HTR-8/SVneo (cell line): Measurements from ENCODE around the gene PIAS1.
A peak's percentile ranks its signal among the peaks of the same experiment; 100 is the strongest.
"Not testable (repeated sequence)": the region's sequence is repeated elsewhere in the genome, so short reads cannot be mapped to it uniquely, and the experiment has no call there.

Experiments used
- DNase-seq: peaks from one replicate; pipeline ENCODE4 v3.0.0; 2011; ENCODE audit warnings: low spot score, mixed read lengths; ENCODE audit not compliant: insufficient read length
- FAIRE-seq: peaks from 2 replicates; lab custom pipeline; 2011; peaks lifted over from hg19 to GRCh38; lab: Jason Lieb, UNC

The PIAS1 gene

DNA sequence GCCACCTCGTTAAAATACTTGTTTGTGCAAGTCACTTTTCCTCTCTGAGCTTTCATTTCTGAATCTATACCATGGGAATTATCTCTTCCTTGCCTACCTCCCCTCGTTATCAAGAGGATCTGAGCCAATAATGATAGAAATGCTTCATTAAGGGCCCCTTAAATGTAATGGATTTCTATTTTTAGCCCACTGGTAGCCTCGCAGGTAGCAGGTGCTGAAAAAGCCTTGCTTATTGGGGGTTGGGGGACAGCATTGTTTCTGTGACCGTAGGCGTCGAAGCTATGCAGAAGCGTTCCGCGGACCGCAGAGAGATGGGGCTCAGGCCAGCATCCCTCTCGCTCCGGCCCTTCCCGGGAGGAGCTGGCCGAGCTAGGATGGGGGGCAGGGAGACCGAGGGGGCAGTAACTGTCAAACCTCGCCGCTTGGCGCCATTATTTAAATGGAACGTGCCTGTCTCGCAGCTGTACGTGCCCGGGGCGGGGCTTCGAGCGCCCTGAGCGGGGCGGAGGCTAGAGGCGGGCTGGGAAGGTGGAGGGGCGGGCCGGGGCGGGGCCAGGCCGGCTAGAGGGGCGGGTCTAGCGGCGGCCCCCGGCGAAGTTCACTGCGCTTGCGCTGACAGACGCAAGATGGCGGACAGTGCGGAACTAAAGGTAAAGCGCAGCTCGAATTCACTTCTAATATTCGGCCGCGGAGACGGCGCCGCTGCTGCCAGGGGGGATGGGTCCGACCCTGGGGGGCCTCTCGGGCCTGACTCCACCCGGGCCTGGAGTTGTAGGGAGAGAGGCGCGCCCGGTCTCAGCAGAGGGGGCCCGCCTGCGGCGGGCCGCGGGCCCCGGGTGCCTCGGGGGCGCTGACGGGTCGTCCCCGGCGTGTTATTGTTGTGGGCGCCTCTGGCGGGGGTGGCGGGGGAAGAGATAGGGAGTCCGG, at the start of gene PIAS1:
Gene PIAS1, plus strand, starts transcription at position 615 of the 927 bp plus-strand sequence. Its CDS starts 12 bp downstream, at position 627.
- FAIRE-seq (peak; percentile 98), DNase-seq (peak; percentile 93)

DNA sequence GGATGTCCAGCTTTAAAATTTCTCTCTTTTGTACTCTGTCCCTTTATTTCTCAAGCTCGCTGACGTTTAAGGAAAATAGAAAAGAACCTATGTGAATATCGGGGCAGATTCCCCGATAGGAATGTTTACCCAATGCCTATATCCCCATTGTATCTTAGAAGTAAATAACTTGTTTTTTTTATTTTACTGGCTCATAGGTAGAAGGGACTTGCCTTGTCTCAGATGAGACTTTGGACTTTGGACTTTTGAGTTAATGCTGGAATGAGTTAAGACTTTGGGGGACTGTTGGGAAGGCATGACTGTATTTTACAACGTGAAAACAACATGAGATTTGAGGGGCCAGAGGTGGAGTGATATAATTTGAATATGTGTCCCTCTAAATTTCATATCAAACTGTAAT, 46.5 kb upstream of the PIAS1 start:
- not testable (repeated sequence) for DNase-seq, FAIRE-seq

DNA sequence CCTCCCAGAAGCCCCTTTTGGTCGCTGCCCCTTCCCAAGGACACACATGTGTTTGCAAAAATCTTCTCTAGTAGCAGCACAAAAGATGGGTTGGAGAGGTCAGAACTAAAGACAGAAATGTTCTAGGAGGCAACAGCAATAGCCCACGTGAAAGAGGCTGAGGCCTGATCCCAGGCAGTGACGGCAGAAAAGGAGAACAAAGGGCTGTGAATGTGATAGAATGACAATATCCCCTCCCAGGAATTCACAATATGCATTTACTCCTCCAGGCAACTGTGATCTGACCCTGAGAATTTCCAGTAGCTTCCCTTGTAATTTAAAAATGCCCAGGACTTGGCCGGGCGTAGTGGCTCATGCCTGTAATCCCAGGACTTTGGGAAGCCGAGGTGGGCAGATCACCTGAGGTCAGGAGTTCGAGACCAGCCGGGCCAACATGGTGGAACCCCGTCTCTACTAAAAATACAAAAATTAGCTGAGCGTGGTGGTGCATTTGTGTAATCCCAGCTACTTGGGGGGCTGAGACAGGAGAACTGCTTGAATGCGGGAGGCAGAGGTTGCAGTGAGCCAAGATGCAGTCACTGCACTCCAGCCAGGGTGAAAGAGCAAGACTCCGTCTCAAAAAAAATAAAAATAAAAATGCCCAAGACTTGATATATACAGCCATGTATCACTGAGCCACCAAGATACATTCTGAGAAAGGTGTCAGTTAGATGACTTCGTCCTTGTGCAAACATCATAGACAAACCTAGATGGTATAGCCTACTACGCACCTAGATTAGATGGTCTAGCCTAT, 43.6 kb upstream of the PIAS1 start:
- DNase-seq, result no peak
- peak; percentile 36 for FAIRE-seq

DNA sequence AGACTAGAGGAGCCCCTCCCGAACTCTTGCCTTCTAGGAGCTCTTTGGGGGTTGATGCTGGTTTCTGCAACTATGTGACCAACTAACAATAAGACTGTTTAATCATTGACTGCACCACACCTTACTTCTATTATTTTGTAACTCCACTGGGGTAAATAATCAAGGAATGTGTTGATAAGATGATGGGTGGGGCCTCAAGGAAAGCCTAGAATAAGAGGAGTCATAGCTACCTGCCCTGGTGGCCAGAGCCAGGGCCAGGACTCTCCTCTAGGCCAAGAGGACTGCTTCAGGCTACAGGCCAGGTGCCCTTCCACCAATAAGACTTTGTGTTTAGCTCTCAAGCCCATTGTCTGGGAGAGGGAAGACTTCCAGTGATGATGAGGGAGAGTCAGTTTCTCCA, 41.2 kb upstream of the PIAS1 start:
- no peak for DNase-seq
- no peak for FAIRE-seq

DNA sequence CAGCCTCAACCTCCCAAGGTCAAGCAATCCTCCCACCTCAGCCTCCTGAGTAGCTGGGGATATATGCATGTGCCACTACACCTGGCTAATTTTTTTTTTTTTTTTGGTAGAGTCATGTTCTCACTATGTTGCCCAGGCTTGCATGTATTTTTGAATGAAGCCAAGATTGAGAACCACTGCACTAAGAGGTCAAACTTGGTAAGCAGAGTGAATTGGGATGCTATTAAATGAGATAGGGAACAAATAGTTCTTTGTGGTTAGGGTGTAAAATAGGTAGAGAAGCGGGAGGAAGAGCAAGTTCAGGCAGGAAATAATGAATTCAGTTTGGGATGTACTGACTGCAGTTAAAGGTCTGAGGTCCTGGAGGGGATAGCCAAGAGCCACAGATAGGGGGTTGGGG, 39.9 kb upstream of the PIAS1 start:
- FAIRE-seq, result peak; percentile 4

DNA sequence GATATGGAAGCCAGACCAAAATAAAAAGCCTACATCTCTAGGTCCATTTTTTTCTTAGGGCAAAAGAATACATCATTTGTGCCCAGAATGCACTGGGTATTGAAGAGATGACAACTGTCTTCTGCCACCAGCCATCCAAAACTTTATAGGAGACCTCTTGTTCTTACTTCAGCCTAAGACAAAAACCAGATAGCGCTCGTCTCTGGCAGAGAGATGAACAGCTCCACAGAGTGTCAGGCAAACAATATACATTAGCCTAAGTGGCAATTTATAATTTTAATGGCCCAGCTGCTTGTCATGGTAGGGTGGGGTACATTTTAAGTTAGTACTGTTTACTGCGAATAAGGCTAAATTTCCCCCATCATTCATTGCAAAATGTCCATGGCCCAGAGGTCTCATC, 38.9 kb upstream of the PIAS1 start:
- no peak for FAIRE-seq

More for the DNA sequence above, 39.9 kb upstream of the PIAS1 start:
- no peak for DNase-seq

DNA sequence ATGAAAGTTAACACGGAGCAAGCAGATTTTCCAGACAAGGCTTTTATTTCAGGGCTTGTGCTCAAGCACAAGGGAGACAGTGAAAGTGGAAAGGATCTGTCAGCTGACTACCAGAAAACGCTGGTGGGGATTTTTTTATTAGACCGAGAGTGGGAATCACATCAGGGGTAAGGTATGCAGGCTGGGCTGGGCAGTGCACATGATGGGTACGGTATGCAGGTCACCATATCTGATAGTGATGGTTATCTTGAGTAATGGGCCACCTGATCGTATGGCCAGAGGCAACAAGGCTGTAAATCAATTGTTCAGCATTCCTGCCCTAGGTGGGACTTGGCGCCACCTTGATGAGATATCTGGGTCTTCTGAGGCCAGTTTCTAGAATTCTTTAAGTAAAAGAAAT, 36.9 kb upstream of the PIAS1 start:
- no peak for DNase-seq
- peak; percentile 78 for FAIRE-seq

More for the DNA sequence above, 38.9 kb upstream of the PIAS1 start:
- DNase-seq, result no peak

DNA sequence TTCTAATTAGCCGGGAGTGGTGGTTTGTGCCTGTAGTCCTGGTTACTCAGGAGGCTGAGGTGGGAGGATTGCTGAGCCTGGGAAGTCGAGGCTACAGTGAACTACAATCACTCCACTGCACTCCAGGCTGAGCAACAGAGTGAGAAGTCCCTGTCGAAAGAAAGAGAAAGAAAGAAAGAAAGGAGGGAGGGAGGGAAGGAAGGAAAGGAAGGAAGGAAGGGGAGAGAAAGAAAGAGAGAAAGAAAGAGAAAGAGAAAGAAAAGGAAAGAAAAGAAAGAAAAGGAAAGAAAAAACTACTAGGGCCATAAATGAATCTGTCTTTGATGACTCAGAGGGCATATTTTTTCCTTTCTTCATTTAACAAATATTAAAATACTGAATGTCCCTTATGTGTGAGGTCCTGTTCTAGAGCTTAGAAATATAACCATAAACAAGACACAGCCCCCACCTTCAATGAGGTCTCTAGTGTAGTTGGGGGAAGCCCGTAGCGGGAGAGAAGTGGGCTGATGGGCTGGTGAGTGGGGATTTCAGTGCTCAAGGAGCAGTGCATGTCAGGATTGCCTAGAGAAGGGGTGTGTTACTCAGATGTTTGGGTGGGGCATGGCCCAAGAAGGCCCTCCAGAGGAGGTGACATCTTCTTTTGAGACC, 35.2 kb upstream of the PIAS1 start:
- DNase-seq (no peak), FAIRE-seq (no peak)

DNA sequence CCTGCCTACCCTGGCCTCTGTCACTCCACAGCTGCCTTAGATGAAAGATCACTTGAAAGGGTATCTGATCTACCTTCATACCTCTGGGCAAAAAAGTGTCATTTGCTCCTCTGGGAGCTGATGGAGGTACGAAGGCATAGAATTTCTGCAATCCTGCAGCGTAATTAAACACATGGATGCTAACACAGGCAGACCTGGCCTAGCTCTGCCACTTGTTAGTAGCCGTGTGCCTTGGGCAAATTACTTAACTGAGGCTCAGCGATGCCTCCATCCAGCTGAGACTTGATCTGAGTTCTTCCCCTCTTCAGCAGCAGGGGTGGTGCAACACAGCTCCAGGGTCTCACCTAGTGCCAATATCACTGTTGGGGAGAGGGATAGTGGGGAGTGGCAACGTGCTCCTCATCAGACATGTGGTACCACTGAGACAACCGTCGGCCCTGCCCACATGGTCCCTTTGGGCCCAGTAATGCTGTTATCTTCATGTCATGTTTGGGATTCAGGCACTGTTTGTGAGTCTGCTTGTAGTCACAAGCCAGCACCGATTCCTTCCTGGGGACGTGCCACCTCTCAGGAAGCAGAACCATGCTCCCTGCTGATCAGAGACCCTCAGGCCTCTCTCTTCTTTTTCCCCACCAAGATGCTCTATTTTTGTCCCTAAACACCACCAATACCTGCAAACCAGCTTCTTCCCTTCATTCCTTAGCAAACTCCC, 34.1 kb upstream of the PIAS1 start:
- FAIRE-seq (peak; percentile 80), DNase-seq (no peak)

DNA sequence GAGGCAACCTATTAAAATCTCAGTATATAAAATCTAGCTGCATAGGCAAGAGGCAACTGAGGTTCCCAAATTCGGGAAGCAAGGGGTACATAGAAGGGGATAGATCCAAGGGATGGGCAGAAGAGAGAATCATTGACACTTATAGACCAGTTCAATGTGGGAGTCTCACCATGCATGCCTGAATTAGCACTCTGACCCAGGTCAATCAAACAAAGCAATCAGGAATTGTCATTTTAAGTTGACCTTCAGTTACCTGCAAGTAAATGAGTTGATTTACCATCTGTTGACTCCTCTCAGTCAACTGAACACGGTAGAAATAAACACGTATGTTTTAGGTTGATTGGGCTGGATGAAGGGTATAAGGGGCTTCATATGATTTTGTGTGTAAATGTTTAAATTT, 33.4 kb upstream of the PIAS1 start:
- no peak for FAIRE-seq
- no peak for DNase-seq

DNA sequence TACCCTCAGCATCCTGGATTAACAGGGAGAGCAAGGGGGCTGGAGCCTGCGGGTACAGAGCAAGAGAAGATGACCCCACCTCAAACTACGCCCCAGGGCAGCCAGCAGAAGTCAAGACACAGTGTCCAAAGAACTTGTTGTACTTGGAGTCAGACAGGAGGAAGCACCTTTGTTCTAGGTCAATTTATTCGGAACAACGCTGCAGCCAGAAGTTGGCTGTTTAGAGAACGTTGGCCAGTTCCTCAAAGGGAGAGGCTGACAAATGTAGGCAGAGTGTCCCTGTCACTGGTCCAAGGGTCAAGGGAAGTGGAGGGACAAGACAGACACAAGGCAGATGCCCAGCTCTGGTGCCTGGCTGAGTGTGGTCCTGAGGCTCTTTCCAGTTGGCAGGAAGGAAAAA, 32.1 kb upstream of the PIAS1 start:
- FAIRE-seq (no peak), DNase-seq (no peak)

DNA sequence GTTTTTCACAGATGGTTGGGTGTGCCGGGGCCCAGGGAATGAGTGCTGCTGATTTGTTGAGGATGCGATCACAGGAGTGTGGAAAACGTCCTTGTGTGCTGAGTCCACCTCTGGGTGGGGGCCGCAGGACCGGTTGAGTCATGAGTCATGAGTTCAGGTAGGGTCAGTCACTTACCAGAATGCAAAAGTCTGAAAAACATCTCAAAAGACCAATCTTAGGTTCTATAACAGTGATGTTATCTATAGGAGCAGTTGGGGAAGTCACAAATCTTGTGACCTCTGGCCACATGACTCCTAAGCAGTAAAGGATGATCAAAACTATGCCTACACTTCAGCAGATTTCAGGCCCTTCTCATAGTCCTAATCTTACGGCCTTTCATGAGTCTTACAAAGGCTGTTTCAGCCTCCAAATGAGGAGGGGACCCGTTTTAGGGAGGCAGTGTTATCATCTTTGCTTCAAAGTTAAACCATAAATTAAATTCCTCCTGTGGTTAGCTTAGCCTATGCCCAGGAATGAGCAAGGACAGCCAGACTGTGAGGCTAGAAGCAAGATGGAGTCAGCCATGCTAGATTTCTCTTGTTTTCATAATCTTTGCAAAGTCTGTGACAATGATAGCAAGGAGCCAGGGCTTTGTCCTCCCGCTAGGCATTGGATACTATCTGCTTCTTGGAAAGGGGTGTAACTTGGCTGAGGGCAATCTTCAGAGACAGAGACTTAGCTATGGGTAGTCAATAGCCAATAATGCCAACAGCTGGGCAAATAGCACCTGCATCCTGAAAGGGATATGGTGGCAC, 30.6 kb upstream of the PIAS1 start:
- DNase-seq, result no peak

DNA sequence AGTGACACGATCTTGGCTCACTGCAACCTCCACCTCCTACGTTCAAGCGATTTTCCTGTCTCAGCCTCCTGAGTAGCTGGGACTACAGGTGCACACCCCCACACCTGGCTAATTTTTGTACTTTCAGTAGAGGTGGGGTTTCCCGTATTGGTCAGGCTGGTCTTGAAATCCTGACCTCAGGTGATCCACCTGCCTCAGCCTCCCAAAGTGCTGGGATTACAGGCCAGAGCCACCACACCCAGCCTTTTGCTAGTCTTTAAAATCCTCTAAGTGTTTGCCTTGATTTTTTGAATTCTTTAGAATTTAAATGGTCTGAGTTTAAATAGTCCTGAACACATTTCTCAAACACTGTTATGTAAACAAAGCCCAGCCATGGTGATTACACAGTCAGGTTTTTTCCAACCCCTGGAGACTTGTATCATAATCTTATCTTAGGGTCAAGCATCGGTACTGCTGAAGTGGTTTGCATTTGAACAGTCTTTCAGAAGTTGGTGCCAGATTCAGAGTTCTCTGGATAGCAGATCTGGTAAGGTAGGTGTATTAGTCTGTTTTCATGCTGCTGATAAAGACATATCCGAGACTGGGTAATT, 28.2 kb upstream of the PIAS1 start:
- FAIRE-seq (no peak), DNase-seq (no peak)

More for the DNA sequence above, 30.6 kb upstream of the PIAS1 start:
- no peak for FAIRE-seq

DNA sequence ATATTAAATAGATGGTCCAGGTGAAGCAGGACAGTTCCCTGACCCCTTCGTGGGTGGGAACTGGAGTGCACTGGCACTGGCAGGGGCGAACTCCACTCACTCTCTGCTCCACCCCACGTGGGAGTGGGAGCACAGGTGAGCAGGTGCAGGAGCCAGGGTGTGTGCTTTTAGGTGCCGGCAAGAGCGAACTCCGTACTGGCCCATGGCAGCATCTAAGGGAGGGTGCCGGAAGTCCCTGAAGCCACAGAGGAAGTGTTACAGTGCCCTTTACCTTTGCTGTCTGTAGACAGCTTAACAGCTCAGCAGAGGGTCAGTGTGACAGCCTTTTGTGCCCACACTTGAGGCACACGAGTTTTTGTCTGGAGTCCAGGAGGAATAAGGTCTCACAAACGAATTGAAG, 26.7 kb upstream of the PIAS1 start:
- FAIRE-seq (no peak), DNase-seq (no peak)

DNA sequence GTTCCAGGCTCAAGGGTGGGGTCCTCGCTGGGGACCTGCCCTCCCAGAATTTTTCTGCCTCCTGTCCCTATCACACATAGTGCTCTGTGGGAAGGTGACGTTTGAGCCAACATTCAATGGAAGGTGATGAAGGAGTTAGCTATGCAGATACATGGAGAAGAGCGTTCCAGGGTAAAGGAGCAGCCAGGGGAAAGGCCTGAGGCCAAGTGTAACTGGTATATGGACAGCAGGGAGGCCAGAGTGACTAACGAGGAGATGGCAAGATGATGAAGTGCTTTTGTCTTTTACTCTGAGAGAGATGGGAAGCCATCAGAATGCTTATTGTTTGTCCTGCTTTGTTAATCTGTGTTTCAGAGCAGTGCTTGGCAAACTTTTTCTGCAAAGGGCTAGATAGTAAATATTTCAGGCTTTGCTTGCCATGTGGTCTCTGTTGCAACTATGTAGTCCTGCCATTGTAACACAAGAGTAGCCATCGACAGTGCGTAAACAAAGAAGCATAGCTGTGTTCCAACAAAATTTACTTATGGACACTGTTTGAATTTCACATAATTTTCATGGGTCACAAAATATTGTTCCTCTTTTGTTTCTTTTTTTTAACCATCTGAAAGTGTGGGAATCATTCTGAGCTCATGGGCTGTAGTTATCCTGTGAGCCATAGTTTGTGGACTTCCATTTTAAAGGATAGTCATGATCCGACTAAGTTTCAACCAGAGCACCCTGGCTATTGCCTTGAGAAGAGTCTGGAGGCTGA, 25.8 kb upstream of the PIAS1 start:
- no peak for FAIRE-seq
- DNase-seq, result no peak

DNA sequence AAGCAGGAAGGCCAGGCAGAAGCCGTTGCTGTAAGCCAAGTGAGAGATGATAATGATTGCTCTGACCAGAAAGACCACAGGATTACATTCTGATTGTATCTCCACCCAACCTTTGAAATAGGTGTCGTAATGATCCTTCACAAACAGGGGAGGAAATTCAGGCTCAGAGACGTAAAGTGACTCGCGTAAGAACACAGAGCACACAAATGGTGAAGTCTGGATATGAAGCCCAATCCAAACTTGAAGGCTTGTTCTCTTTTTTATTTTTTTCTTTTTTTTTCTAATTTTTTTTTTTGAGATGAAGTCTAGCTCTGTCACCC, 25.3 kb upstream of the PIAS1 start:
- FAIRE-seq, result no peak
- DNase-seq, result no peak

DNA sequence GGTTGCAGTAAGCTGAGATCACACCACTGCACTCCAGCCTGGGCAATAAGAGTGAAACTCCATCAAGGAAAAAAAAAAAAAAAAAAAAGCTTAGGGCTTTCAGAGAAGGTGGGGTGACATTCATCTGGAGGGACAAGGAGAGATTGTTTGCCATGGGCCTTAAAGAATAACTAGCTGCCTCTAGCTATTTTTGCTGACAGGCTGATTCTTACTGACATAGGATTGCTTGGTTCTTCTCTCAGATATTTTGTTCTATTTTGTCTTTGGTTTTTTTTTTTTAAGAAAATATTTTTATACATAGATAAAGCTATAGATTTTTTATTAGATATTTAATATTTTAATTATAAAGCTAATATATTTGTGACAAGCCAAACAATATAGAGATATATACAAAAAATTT, 24.2 kb upstream of the PIAS1 start:
- FAIRE-seq (no peak), DNase-seq (no peak)

DNA sequence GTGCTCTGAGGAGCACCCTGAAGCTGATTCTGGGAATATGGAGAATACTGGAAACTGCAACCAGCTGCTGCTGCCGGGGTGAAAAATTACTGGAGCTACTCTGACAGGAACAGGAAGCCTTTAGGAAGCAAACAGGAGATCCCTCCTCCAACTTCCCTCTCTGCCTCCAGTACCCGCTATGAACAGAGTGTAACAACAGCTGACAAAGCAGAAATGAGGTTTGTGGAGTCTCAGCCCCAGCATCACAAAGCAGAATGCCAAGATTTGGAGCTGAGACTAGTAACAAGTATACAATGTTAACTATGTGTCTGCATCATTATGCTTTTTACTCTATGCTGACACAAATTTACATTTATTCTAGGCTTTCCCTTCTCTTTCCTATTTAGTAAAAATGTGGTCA, 22.7 kb upstream of the PIAS1 start:
- FAIRE-seq (no peak), DNase-seq (no peak)
